ENCODE results near the gene BUB1. TPM values are rescaled to one million over a fixed set of nuclear protein-coding genes. Genes with fewer than 3 reads are reported as not detected.

Gene BUB1
- total RNA-seq (1 to 10 TPM; 1.7 to 2.9 TPM), polyA plus RNA-seq (1 to 10 TPM in 1 of 2 donors, not detected in 1; 1.2 TPM)

GRCh38 chr2:110677530-110678456 is at the start of gene BUB1:
BUB1 (minus strand) TSS chr2:110678063; CDS start chr2:110677995, 68 bp downstream.
- Histone ChIP-seq H3K36me3 (ENCODE audit: insufficient read depth, low read length) (no peaks in the 10 kb centered on the region), H3K27me3 (ENCODE audit: insufficient read depth, low read length) (no peaks in the 10 kb centered on the region), H3K27ac (ENCODE audit: low read depth, low read length) (peak within 1 kb of the TSS; percentile 72), H3K4me3 (ENCODE audit: low read length in 2 of 2) (peak within 1 kb of the TSS; percentile 98), H3K4me1 (ENCODE audit: insufficient read depth, low read length) (peaks cover 27% of the 10 kb centered on the region), H3K9me3 (ENCODE audit: control insufficient read depth in 1 of 2, low read length in 2 of 2) (no peaks in the 10 kb centered on the region)
- Mint-ChIP-seq H3K36me3 (peaks cover 0 to 12% of the 10 kb centered on the region in 2 donors), H3K4me3 (peak within 1 kb of the TSS; percentile 96 to 100 (median 98)), H3K4me1 (peaks cover 15 to 40% (median 23%) of the 10 kb centered on the region in 4 donors), H3K9me3 (no peaks in the 10 kb centered on the region), H3K27me3 (no peaks in the 10 kb centered on the region), H3K27ac (peak within 1 kb of the TSS; percentile 87 to 98 (median 95))
- DNase-seq: peak; percentile 95
- ChIA-PET CTCF (ENCODE audit: partially characterized antibody) (interaction anchor here (1.6 to 1.8 kb wide), 2 partner anchors 10 to 77 kb away, joined by 3 to 7 read pairs; no protein-coding TSS in a partner anchor), POLR2A (ENCODE audit: partially characterized antibody) (interaction anchor here (0.6 to 1.0 kb wide), 7 partner anchors 9 to 1377 kb away, joined by 3 to 10 read pairs (median 4); no protein-coding TSS in a partner anchor)
- intact Hi-C loops (cut with micrococcal nuclease): loop anchor here (1.0 to 10.0 kb wide), 3 partner anchors 20 to 1377 kb away; partner anchors contain the start of genes BCL2L11 and TMEM87B

- no peaks in the 10 kb centered on the region for H3K36me3 ChIP-seq (ENCODE audit: insufficient read depth, low read length)
- DNase-seq: no peak
- ChIA-PET POLR2A (ENCODE audit: partially characterized antibody) (no interaction called here), CTCF (ENCODE audit: partially characterized antibody) (interaction anchor here (1.5 kb wide), 1 partner anchor 29 kb away, joined by 3 read pairs; no protein-coding TSS in a partner anchor)
- Mint-ChIP-seq H3K27me3 (peaks cover 9 to 21% of the 10 kb centered on the region in 2 donors), H3K36me3 (no peaks in the 10 kb centered on the region), H3K27ac (no peak overlapping the region), H3K4me1 (peaks cover 0 to 4% (median under 1%) of the 10 kb centered on the region in 4 donors), H3K4me3 (no peak overlapping the region), H3K9me3 (no peaks in the 10 kb centered on the region)
- no peak overlapping the region for H3K27ac ChIP-seq (ENCODE audit: low read depth, low read length)
- intact Hi-C loops (cut with micrococcal nuclease): no loop called here
- no peaks in the 10 kb centered on the region for H3K4me1 ChIP-seq (ENCODE audit: insufficient read depth, low read length)
- H3K27me3 ChIP-seq (ENCODE audit: insufficient read depth, low read length): no peaks in the 10 kb centered on the region
- no peak overlapping the region for H3K4me3 ChIP-seq (ENCODE audit: low read length in 2 of 2)
- H3K9me3 ChIP-seq (ENCODE audit: control insufficient read depth in 1 of 2, low read length in 2 of 2): no peaks in the 10 kb centered on the region
Measured at GRCh38 chr2:110726285-110726684, 48.4 kb upstream of the BUB1 start.

- no peaks in the 10 kb centered on the region for H3K9me3 ChIP-seq (ENCODE audit: control insufficient read depth in 1 of 2, low read length in 2 of 2)
- no peak for DNase-seq
- no peaks in the 10 kb centered on the region for H3K27me3 ChIP-seq (ENCODE audit: insufficient read depth, low read length)
- intact Hi-C loops (cut with micrococcal nuclease): no loop called here
- H3K27ac ChIP-seq (ENCODE audit: low read depth, low read length): no peak overlapping the region
- Mint-ChIP-seq H3K27ac (no peak overlapping the region), H3K27me3 (peaks cover 8 to 17% of the 10 kb centered on the region in 2 donors), H3K4me3 (no peak overlapping the region), H3K4me1 (no peaks in the 10 kb centered on the region), H3K9me3 (no peaks in the 10 kb centered on the region), H3K36me3 (no peaks in the 10 kb centered on the region)
- CTCF ChIA-PET (ENCODE audit: partially characterized antibody): interaction anchor here (1.5 kb wide), 1 partner anchor 29 kb away, joined by 3 read pairs; no protein-coding TSS in a partner anchor
- no peaks in the 10 kb centered on the region for H3K36me3 ChIP-seq (ENCODE audit: insufficient read depth, low read length)
- POLR2A ChIA-PET (ENCODE audit: partially characterized antibody): no interaction called here
- H3K4me1 ChIP-seq (ENCODE audit: insufficient read depth, low read length): no peaks in the 10 kb centered on the region
- H3K4me3 ChIP-seq (ENCODE audit: low read length in 2 of 2): no peak overlapping the region
Measured at GRCh38 chr2:110725859-110726258, 48.0 kb upstream of the BUB1 start.

- ChIA-PET CTCF (ENCODE audit: partially characterized antibody) (interaction anchor here (1.5 kb wide), 1 partner anchor 30 kb away, joined by 3 read pairs; no protein-coding TSS in a partner anchor), POLR2A (ENCODE audit: partially characterized antibody) (no interaction called here)
- peaks cover 4 to 15% of the 10 kb centered on the region in 2 donors for H3K27me3 Mint-ChIP-seq
- H3K4me3 Mint-ChIP-seq: no peak overlapping the region
- DNase-seq: no peak
- no peaks in the 10 kb centered on the region for H3K36me3 ChIP-seq (ENCODE audit: insufficient read depth, low read length)
- H3K9me3 ChIP-seq (ENCODE audit: control insufficient read depth in 1 of 2, low read length in 2 of 2): no peaks in the 10 kb centered on the region
- intact Hi-C loops (cut with micrococcal nuclease): no loop called here
- no peaks in the 10 kb centered on the region for H3K4me1 ChIP-seq (ENCODE audit: insufficient read depth, low read length)
- H3K9me3 Mint-ChIP-seq: no peaks in the 10 kb centered on the region
- no peaks in the 10 kb centered on the region for H3K4me1 Mint-ChIP-seq
- H3K27me3 ChIP-seq (ENCODE audit: insufficient read depth, low read length): no peaks in the 10 kb centered on the region
- H3K4me3 ChIP-seq (ENCODE audit: low read length in 2 of 2): no peak overlapping the region
- no peak overlapping the region for H3K27ac ChIP-seq (ENCODE audit: low read depth, low read length)
- H3K36me3 Mint-ChIP-seq: no peaks in the 10 kb centered on the region
- no peak overlapping the region for H3K27ac Mint-ChIP-seq
Measured at GRCh38 chr2:110725370-110725769, 47.5 kb upstream of the BUB1 start.

- CTCF ChIA-PET (ENCODE audit: partially characterized antibody): no interaction called here
- no peak overlapping the region for H3K4me3 Mint-ChIP-seq
- no peaks in the 10 kb centered on the region for H3K4me1 Mint-ChIP-seq
- H3K36me3 Mint-ChIP-seq: no peaks in the 10 kb centered on the region
- H3K4me1 ChIP-seq (ENCODE audit: insufficient read depth, low read length): no peaks in the 10 kb centered on the region
- H3K9me3 ChIP-seq (ENCODE audit: control insufficient read depth in 1 of 2, low read length in 2 of 2): no peaks in the 10 kb centered on the region
- POLR2A ChIA-PET (ENCODE audit: partially characterized antibody): no interaction called here
- intact Hi-C loops (cut with micrococcal nuclease): no loop called here
- H3K27me3 ChIP-seq (ENCODE audit: insufficient read depth, low read length): no peaks in the 10 kb centered on the region
- H3K4me3 ChIP-seq (ENCODE audit: low read length in 2 of 2): no peak overlapping the region
- H3K36me3 ChIP-seq (ENCODE audit: insufficient read depth, low read length): no peaks in the 10 kb centered on the region
- peaks cover 4 to 16% of the 10 kb centered on the region in 2 donors for H3K27me3 Mint-ChIP-seq
- DNase-seq: no peak
- H3K27ac Mint-ChIP-seq: no peak overlapping the region
- no peaks in the 10 kb centered on the region for H3K9me3 Mint-ChIP-seq
- no peak overlapping the region for H3K27ac ChIP-seq (ENCODE audit: low read depth, low read length)
Measured at GRCh38 chr2:110724820-110725219, 47.0 kb upstream of the BUB1 start.

- Histone ChIP-seq H3K4me3 (ENCODE audit: low read length in 2 of 2) (no peak overlapping the region), H3K36me3 (ENCODE audit: insufficient read depth, low read length) (no peaks in the 10 kb centered on the region), H3K4me1 (ENCODE audit: insufficient read depth, low read length) (no peaks in the 10 kb centered on the region), H3K9me3 (ENCODE audit: control insufficient read depth in 1 of 2, low read length in 2 of 2) (no peaks in the 10 kb centered on the region), H3K27me3 (ENCODE audit: insufficient read depth, low read length) (no peaks in the 10 kb centered on the region), H3K27ac (ENCODE audit: low read depth, low read length) (no peak overlapping the region)
- ChIA-PET CTCF (ENCODE audit: partially characterized antibody) (interaction anchor here (1.1 kb wide), 1 partner anchor 35 kb away, joined by 3 read pairs; no protein-coding TSS in a partner anchor), POLR2A (ENCODE audit: partially characterized antibody) (no interaction called here)
- Mint-ChIP-seq H3K27ac (no peak overlapping the region), H3K4me3 (no peak overlapping the region), H3K36me3 (no peaks in the 10 kb centered on the region), H3K4me1 (no peaks in the 10 kb centered on the region), H3K9me3 (no peaks in the 10 kb centered on the region), H3K27me3 (peaks cover 7 to 23% of the 10 kb centered on the region in 2 donors)
- DNase-seq: no peak
- intact Hi-C loops (cut with micrococcal nuclease): no loop called here
Measured at GRCh38 chr2:110720547-110720946, 42.7 kb upstream of the BUB1 start.

GRCh38 chr2:110718990-110719389 is 41.1 kb upstream of the BUB1 start:
- no peak for DNase-seq
- Histone ChIP-seq H3K27me3 (ENCODE audit: insufficient read depth, low read length) (no peaks in the 10 kb centered on the region), H3K27ac (ENCODE audit: low read depth, low read length) (no peak overlapping the region), H3K36me3 (ENCODE audit: insufficient read depth, low read length) (no peaks in the 10 kb centered on the region), H3K9me3 (ENCODE audit: control insufficient read depth in 1 of 2, low read length in 2 of 2) (no peaks in the 10 kb centered on the region), H3K4me1 (ENCODE audit: insufficient read depth, low read length) (no peaks in the 10 kb centered on the region), H3K4me3 (ENCODE audit: low read length in 2 of 2) (no peak overlapping the region)
- Mint-ChIP-seq H3K27me3 (peaks cover 11 to 31% of the 10 kb centered on the region in 2 donors), H3K27ac (no peak overlapping the region), H3K36me3 (no peaks in the 10 kb centered on the region), H3K9me3 (no peaks in the 10 kb centered on the region), H3K4me3 (no peak overlapping the region), H3K4me1 (no peaks in the 10 kb centered on the region)
- intact Hi-C loops (cut with micrococcal nuclease): no loop called here
- ChIA-PET CTCF (ENCODE audit: partially characterized antibody) (no interaction called here), POLR2A (ENCODE audit: partially characterized antibody) (no interaction called here)
